ENCODE data around the gene ELOVL4. TPM values are rescaled to one million over a fixed set of nuclear protein-coding genes. Genes with fewer than 3 reads are reported as not detected.

The ELOVL4 gene
- total RNA-seq = 0.38 TPM
- polyA plus RNA-seq (ENCODE audit: insufficient read depth, low read depth, low replicate concordance) = 2.1 TPM
- long read RNA-seq, donor 1 = 0 reads
- long read RNA-seq, donor 2, partial matches to known transcripts = 0 of 1 reads
- long read RNA-seq, donor 2, other reads (novel, unspliced or antisense) = 0 of 1 reads
- long read RNA-seq, donor 3, partial matches to known transcripts = 0 of 2 reads
- long read RNA-seq, donor 3, other reads (novel, unspliced or antisense) = 0 of 2 reads
- long read RNA-seq, donor 4 = 0 reads
- long read RNA-seq, donor 5 = 0 reads
- long read RNA-seq, donor 6, partial matches to known transcripts = 0 of 2 reads
- long read RNA-seq, donor 6, other reads (novel, unspliced or antisense) = 0 of 2 reads
- long read RNA-seq, donor 7, partial matches to known transcripts = 0 of 1 reads
- long read RNA-seq, donor 7, other reads (novel, unspliced or antisense) = 0 of 1 reads
- long read RNA-seq, donor 8, partial matches to known transcripts = 0 of 2 reads
- long read RNA-seq, donor 8, other reads (novel, unspliced or antisense) = 0 of 2 reads
- long read RNA-seq, donor 9 = 0 reads
- long read RNA-seq, donor 10, partial matches to known transcripts = 0 of 1 reads
- long read RNA-seq, donor 10, other reads (novel, unspliced or antisense) = 0 of 1 reads

DNA sequence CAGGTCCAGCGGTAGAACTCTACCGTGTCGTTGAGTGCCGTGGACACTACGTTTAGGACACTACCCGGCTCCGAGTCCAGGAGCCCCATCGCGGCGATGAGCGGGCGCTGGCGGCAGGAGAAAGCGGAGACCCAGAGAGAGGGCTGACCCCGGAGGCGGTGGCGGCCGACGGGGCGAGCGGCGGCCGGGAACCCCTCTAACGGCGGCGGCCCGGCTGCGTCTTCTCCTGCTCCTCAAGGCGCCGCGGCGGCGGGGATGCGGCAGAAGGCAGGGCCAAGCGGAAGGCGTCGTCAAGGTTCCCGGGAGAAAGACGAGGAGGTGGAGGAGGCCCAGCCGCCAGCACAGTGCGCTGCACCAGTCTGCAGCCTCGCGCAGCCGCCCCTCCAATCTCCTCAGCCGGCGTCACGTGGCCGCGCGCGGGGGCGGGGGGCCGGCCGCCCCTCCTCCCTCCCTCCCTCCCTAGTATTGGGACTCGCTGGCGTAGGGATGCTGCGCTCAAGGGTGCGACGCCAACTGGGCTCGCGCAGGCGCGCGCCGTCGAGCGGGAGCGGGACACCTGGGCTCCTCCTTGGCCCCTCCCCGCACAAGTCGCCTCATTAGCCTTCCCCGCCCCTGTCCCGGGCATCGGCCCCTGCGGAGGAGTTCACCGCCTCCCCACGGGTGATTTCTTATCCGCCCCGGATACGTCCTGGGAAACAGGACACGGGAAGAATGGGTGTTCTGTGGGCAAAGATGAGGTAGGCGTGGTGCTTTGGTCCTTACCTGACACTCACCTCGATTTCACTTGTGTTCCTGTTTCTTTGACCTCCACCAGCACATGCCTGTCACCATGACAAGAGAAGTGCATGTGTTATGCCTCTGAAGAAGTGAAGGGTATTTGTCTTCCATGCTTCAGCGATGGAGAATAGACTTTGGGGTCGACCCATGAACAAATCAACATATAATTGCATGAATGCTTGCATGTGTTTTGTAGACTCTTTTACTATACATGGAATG, at the start of gene ELOVL4:
Gene ELOVL4 (minus strand): TSS at position 363 of the 996 bp plus-strand sequence. CDS start 274 bp downstream, at position 89.
- Histone ChIP-seq H3K36me3 (ENCODE audit: control insufficient read depth in 2 of 3, insufficient read depth in 3 of 3, low read length in 3 of 3) (no peaks in the 10 kb centered on the region), H3K27ac (ENCODE audit: low read depth in 2 of 2, low read length in 2 of 2) (no peak within 1 kb of the TSS), H3K4me3 (ENCODE audit: low read length in 3 of 3) (peak within 1 kb of the TSS; percentile 46 to 56 (median 52)), H3K27me3 (ENCODE audit: control insufficient read depth, insufficient read depth, low read length) (no peaks in the 10 kb centered on the region), H3K9ac (ENCODE audit: low read length in 3 of 3) (no peak within 1 kb of the TSS), H3K9me3 (ENCODE audit: control insufficient read depth in 2 of 3, insufficient read depth in 1 of 3, low read length in 3 of 3) (no peaks in the 10 kb centered on the region), H3K4me1 (ENCODE audit: control insufficient read depth in 2 of 3, insufficient read depth in 2 of 3, low read depth in 1 of 3, low read length in 3 of 3) (peaks cover 0 to 6% (median 4%) of the 10 kb centered on the region in 3 donors)
- intact Hi-C loops (cut with DNase I) = no loop called here
- peak; percentile 79 to 90 (median 82) for DNase-seq
- no peak for FAIRE-seq
- no peak for TF ChIP-seq CTCF (IDR thresholded peaks at IDR 0.05; ENCODE audit: borderline replicate concordance, extremely low read depth, insufficient read depth)

DNA sequence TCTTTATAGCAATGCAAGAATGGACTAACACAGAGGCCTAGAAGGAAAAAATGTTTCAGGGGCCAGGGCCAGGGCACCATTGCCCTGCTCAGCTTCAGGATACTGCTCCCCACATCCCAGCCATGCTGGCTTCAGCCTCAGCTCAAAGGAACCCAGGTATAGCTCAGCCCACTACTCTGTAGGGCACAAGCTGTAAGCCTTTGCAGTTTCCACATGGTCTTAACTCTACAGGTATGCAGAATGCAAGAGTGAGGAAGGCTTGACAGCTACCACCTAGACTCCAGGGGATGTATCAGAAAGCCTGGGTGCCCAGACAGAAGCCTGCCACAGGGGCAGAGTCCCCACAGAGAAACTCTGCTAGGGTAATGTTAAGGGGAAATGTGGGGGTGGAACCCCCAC, 46.6 kb upstream of the ELOVL4 start:
- DNase-seq (peak in 1 of 5 donors; percentile 42), FAIRE-seq (no peak)
- no peak overlapping the region for H3K27ac ChIP-seq (ENCODE audit: low read depth in 2 of 2, low read length in 2 of 2)
- intact Hi-C loops (cut with DNase I) = no loop called here
- no peaks in the 10 kb centered on the region for H3K9me3 ChIP-seq (ENCODE audit: control insufficient read depth in 2 of 3, insufficient read depth in 1 of 3, low read length in 3 of 3)
- H3K4me3 ChIP-seq (ENCODE audit: low read length in 3 of 3) = no peak overlapping the region
- no peak for TF ChIP-seq CTCF (IDR thresholded peaks at IDR 0.05; ENCODE audit: borderline replicate concordance, extremely low read depth, insufficient read depth)
- H3K36me3 ChIP-seq (ENCODE audit: control insufficient read depth in 2 of 3, insufficient read depth in 3 of 3, low read length in 3 of 3) = no peaks in the 10 kb centered on the region
- H3K4me1 ChIP-seq (ENCODE audit: control insufficient read depth in 2 of 3, insufficient read depth in 2 of 3, low read depth in 1 of 3, low read length in 3 of 3) = no peaks in the 10 kb centered on the region
- no peak overlapping the region for H3K9ac ChIP-seq (ENCODE audit: low read length in 3 of 3)
- H3K27me3 ChIP-seq (ENCODE audit: control insufficient read depth, insufficient read depth, low read length) = no peaks in the 10 kb centered on the region

DNA sequence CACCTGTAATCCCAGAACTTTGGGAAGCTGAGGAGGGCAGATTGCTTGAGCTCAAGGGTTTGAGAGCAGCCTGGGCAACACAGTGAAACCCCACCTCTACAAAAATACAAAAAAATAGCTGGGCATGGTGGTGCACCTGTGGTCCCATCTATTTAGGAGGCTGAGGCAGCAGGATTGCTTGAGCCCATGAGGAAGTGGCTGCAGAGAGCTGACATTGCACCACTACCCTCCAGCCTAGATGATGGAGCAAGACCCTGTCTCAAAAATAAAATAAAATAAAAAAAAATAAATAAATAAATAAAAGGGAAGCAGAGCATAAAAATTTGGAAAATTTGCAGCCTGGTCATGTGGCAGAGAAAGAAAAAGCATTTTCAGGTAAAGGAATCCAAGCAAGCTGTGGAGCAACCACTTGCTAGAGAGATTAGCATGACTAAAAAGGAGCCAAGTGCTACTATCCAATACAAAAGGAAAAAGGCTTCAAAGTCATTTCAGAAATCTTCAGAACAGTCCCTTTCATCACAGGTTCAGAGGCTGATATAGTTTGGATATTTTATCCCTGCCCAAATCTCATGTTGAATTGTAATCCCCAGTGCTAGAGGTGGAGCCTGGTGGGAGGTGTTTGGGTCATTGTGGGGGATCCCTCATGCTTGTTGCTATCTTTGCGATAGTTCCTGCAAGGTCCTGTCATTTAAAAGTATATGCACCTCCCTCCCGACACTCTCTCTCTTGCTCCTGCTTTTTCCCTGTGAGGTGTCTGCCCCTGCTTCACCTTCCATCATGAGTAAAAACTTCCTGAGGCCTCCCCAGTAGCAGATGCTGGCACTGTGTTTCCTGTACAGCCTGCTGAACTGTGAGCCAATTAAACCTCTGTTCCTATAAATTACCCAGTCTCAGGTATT, 45.9 kb upstream of the ELOVL4 start:
- no peak overlapping the region for H3K4me3 ChIP-seq (ENCODE audit: low read length in 3 of 3)
- DNase-seq (no peak), FAIRE-seq (no peak)
- no peak overlapping the region for H3K27ac ChIP-seq (ENCODE audit: low read depth in 2 of 2, low read length in 2 of 2)
- no peak overlapping the region for H3K9ac ChIP-seq (ENCODE audit: low read length in 3 of 3)
- H3K27me3 ChIP-seq (ENCODE audit: control insufficient read depth, insufficient read depth, low read length) = no peaks in the 10 kb centered on the region
- TF ChIP-seq CTCF (IDR thresholded peaks at IDR 0.05; ENCODE audit: borderline replicate concordance, extremely low read depth, insufficient read depth) = no peak
- no peaks in the 10 kb centered on the region for H3K36me3 ChIP-seq (ENCODE audit: control insufficient read depth in 2 of 3, insufficient read depth in 3 of 3, low read length in 3 of 3)
- H3K4me1 ChIP-seq (ENCODE audit: control insufficient read depth in 2 of 3, insufficient read depth in 2 of 3, low read depth in 1 of 3, low read length in 3 of 3) = no peaks in the 10 kb centered on the region
- intact Hi-C loops (cut with DNase I) = no loop called here
- H3K9me3 ChIP-seq (ENCODE audit: control insufficient read depth in 2 of 3, insufficient read depth in 1 of 3, low read length in 3 of 3) = no peaks in the 10 kb centered on the region

Data from kidney (tissue), 22 donors.